GM18502 (cell line): Measurements from ENCODE around the gene SEMA4G.

Experiments used
- ATAC-seq: cut with Tn5 transposase; IDR thresholded peaks from one replicate; pipeline ENCODE4 v1.9.1; 2021; ENCODE audit warnings: mild to moderate bottlenecking; ENCODE audit not compliant: unreplicated experiment, poor library complexity

SEMA4G gene

GRCh38 chr10:100969187-100970075 is at the start of gene SEMA4G:
Gene SEMA4G, plus strand, starts transcription at chr10:100969504. Its CDS starts 3,409 bp downstream, at chr10:100972913.
- ATAC-seq, result no peak

- ATAC-seq, result no peak
These were observed 45.7 kb upstream of the SEMA4G start for GRCh38 chr10:100923580-100923979.

- ATAC-seq, result no peak
These were observed 42.0 kb upstream of the SEMA4G start for GRCh38 chr10:100927266-100927665.

GRCh38 chr10:100928039-100928438 is 41.3 kb upstream of the SEMA4G start:
- ATAC-seq, result no peak

GRCh38 chr10:100930368-100930767 is 38.9 kb upstream of the SEMA4G start:
- ATAC-seq, result no peak

GRCh38 chr10:100934084-100934659 is 35.1 kb upstream of the SEMA4G start:
- ATAC-seq, result no peak

- ATAC-seq, result no peak
These were observed 29.4 kb upstream of the SEMA4G start for GRCh38 chr10:100939763-100940344.

GRCh38 chr10:100942229-100942628 is 27.1 kb upstream of the SEMA4G start:
- no peak for ATAC-seq

- ATAC-seq, result no peak
These were observed 25.8 kb upstream of the SEMA4G start for GRCh38 chr10:100943508-100943907.

- ATAC-seq, result no peak
These were observed 23.6 kb upstream of the SEMA4G start for GRCh38 chr10:100945754-100946153.

GRCh38 chr10:100948916-100949315 is 20.4 kb upstream of the SEMA4G start:
- ATAC-seq, result no peak

- no peak for ATAC-seq
These were observed 9.1 kb upstream of the SEMA4G start for GRCh38 chr10:100960251-100960650.

GRCh38 chr10:100962351-100963080 is 6.8 kb upstream of the SEMA4G start:
- ATAC-seq, result no peak

GRCh38 chr10:100963826-100964225 is 5.5 kb upstream of the SEMA4G start:
- ATAC-seq, result no peak

- no peak for ATAC-seq
These were observed 3.5 kb upstream of the SEMA4G start for GRCh38 chr10:100965820-100966219.

- no peak for ATAC-seq
These were observed 2.4 kb upstream of the SEMA4G start for GRCh38 chr10:100966887-100967286.

GRCh38 chr10:100967332-100967731 is 2.0 kb upstream of the SEMA4G start:
- no peak for ATAC-seq

- ATAC-seq, result no peak
These were observed 1.1 kb upstream of the SEMA4G start for GRCh38 chr10:100968062-100968736.

GRCh38 chr10:100968863-100969186 is 479 bp upstream of the SEMA4G start:
- ATAC-seq, result no peak
